Breast epithelium (tissue), 3 donors: ENCODE data around the gene SYT1.

Experiments used
- POLR2A ChIP-seq: fragments of 450-650 bp; IDR thresholded peaks from one replicate; pipeline ENCODE4 v1.6.1; 2016; ENCODE audit warnings: antibody characterized with exemption, mild to moderate bottlenecking, moderate library complexity
- POLR2AphosphoS5 ChIP-seq, 3 donors: sonication (generic); formaldehyde crosslinking; IDR thresholded peaks; one replicate each; pipeline ENCODE4 v1.6.1; 2017; ENCODE audit warnings: antibody characterized with exemption in 3 of 3
- TF ChIP-seq, protein P1 (sequence below), 3 donors: fragments of 450-650 bp; IDR thresholded peaks; one replicate each; pipeline ENCODE4 v1.5.1; 2016 to 2017; ENCODE audit warnings: antibody characterized with exemption in 3 of 3, mild to moderate bottlenecking in 3 of 3, moderate library complexity in 3 of 3

- TF ChIP-seq, protein P1, sequence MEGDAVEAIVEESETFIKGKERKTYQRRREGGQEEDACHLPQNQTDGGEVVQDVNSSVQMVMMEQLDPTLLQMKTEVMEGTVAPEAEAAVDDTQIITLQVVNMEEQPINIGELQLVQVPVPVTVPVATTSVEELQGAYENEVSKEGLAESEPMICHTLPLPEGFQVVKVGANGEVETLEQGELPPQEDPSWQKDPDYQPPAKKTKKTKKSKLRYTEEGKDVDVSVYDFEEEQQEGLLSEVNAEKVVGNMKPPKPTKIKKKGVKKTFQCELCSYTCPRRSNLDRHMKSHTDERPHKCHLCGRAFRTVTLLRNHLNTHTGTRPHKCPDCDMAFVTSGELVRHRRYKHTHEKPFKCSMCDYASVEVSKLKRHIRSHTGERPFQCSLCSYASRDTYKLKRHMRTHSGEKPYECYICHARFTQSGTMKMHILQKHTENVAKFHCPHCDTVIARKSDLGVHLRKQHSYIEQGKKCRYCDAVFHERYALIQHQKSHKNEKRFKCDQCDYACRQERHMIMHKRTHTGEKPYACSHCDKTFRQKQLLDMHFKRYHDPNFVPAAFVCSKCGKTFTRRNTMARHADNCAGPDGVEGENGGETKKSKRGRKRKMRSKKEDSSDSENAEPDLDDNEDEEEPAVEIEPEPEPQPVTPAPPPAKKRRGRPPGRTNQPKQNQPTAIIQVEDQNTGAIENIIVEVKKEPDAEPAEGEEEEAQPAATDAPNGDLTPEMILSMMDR (IDR thresholded peaks at IDR 0.05) = no peak
- TF ChIP-seq POLR2AphosphoS5 (IDR thresholded peaks at IDR 0.05) (no peak), POLR2A (no peak)
Measured at GRCh38 chr12:79186506-79186905, 321.9 kb downstream of the SYT1 start.
